Measurements from ENCODE around the gene UGT1A3. TPM values are rescaled to one million over a fixed set of nuclear protein-coding genes. Genes with fewer than 3 reads are reported as not detected.

UGT1A3 gene
- total RNA-seq, 2 experiments from 2014 or later = not detected

DNA sequence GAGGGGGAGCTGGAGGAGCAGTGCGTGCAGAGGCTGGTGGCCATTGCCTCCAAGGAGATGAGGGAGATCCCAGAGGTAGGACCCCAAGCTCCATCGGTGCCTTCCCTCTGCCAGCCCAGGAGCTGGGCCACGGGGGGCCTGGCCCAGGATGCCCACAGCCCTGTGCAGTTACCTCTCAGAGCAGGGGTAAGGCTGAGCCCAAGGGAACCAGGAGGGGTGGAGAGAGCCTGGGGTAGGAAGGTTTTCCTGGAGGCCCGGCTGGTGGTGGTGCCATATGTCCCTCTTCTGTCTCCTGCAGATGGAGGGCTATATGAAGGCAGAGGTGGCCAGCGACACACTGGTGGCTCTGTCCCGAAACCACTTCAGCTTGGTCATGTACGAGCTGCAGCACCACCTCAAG lies 60.7 kb downstream of the UGT1A3 start:
- Mint-ChIP-seq H3K9me3 (no peaks in the 10 kb centered on the region), H3K4me3 (no peak overlapping the region), H3K27ac (no peak overlapping the region), H3K4me1 (ENCODE audit: low read depth) (no peaks in the 10 kb centered on the region), H3K36me3 (ENCODE audit: low read depth) (no peaks in the 10 kb centered on the region), H3K27me3 (peaks cover 12% of the 10 kb centered on the region)
- Histone ChIP-seq H3K36me3 (ENCODE audit: insufficient read depth, low read length) (no peaks in the 10 kb centered on the region), H3K4me3 (ENCODE audit: low read length) (no peak overlapping the region), H3K27ac (ENCODE audit: low read depth in 1 of 2, low read length in 2 of 2) (no peak overlapping the region), H3K4me1 (ENCODE audit: insufficient read depth, low read length) (no peaks in the 10 kb centered on the region), H3K27me3 (ENCODE audit: control insufficient read depth in 1 of 2, insufficient read depth in 2 of 2, low read length in 2 of 2) (peaks cover 0 to 5% of the 10 kb centered on the region in 2 experiments), H3K9me3 (ENCODE audit: control insufficient read depth in 1 of 2, insufficient read depth in 1 of 2, low read length in 2 of 2) (peaks cover 0 to 8% of the 10 kb centered on the region in 2 experiments)
- ChIA-PET CTCF (no interaction called here), POLR2A (no interaction called here)
- ATAC-seq (ENCODE audit: poor library complexity) (no peak), DNase-seq (no peak)
- intact Hi-C loops (cut with DNase I, micrococcal nuclease) = no loop called here
- TF ChIP-seq, protein P1, sequence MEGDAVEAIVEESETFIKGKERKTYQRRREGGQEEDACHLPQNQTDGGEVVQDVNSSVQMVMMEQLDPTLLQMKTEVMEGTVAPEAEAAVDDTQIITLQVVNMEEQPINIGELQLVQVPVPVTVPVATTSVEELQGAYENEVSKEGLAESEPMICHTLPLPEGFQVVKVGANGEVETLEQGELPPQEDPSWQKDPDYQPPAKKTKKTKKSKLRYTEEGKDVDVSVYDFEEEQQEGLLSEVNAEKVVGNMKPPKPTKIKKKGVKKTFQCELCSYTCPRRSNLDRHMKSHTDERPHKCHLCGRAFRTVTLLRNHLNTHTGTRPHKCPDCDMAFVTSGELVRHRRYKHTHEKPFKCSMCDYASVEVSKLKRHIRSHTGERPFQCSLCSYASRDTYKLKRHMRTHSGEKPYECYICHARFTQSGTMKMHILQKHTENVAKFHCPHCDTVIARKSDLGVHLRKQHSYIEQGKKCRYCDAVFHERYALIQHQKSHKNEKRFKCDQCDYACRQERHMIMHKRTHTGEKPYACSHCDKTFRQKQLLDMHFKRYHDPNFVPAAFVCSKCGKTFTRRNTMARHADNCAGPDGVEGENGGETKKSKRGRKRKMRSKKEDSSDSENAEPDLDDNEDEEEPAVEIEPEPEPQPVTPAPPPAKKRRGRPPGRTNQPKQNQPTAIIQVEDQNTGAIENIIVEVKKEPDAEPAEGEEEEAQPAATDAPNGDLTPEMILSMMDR (IDR thresholded peaks at IDR 0.05) = no peak

DNA sequence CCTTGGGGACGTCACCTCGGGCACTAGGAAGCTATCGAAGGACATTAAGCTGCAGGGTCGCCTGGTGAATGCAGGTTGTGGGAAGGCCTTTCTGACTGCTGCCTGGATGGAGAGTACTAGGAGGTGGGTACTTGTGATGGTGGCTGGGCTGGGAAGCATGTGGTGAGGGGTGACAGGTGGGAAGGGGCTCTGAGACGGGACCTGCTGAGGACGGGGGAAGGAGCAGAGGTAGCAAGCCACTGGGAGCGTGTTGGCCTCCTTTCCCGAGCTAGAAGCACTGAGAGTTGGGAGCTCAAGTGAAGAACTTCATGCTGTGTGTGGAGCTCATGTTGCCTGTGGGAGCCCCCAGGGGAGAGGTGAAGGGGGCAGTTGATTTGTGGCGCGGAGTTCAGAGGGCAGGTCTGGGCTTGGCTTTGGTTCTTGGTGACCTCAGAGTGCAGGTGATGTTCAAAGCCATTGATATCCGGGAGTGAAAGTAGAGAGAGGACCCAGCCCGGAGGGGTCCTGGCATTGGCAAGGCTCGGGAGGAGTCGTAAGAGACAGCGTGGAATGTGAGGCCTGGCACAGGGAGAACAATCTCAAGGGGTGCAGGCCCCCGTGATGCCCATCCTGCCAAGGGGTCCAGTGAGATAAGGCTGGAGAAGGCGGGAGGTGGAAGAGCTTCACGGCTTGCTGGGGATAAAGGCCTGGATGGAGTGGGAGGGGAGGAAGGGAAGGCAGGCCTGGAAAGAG lies 62.5 kb downstream of the UGT1A3 start:
- Mint-ChIP-seq H3K36me3 (ENCODE audit: low read depth) (no peaks in the 10 kb centered on the region), H3K27ac (no peak overlapping the region), H3K27me3 (peaks cover 2% of the 10 kb centered on the region), H3K4me1 (ENCODE audit: low read depth) (no peaks in the 10 kb centered on the region), H3K9me3 (no peaks in the 10 kb centered on the region), H3K4me3 (no peak overlapping the region)
- Histone ChIP-seq H3K27me3 (ENCODE audit: control insufficient read depth in 1 of 2, insufficient read depth in 2 of 2, low read length in 2 of 2) (no peaks in the 10 kb centered on the region), H3K9me3 (ENCODE audit: control insufficient read depth in 1 of 2, insufficient read depth in 1 of 2, low read length in 2 of 2) (peaks cover 0 to 8% of the 10 kb centered on the region in 2 experiments), H3K4me3 (ENCODE audit: low read length) (no peak overlapping the region), H3K4me1 (ENCODE audit: insufficient read depth, low read length) (no peaks in the 10 kb centered on the region), H3K36me3 (ENCODE audit: insufficient read depth, low read length) (no peaks in the 10 kb centered on the region), H3K27ac (ENCODE audit: low read depth in 1 of 2, low read length in 2 of 2) (no peak overlapping the region)
- DNase-seq = no peak
- POLR2A ChIA-PET = no interaction called here
- CTCF ChIA-PET = no interaction called here
- TF ChIP-seq, protein P1 (IDR thresholded peaks at IDR 0.05) = no peak
- intact Hi-C loops (cut with DNase I, micrococcal nuclease) = no loop called here
- ATAC-seq (ENCODE audit: poor library complexity) = no peak

DNA sequence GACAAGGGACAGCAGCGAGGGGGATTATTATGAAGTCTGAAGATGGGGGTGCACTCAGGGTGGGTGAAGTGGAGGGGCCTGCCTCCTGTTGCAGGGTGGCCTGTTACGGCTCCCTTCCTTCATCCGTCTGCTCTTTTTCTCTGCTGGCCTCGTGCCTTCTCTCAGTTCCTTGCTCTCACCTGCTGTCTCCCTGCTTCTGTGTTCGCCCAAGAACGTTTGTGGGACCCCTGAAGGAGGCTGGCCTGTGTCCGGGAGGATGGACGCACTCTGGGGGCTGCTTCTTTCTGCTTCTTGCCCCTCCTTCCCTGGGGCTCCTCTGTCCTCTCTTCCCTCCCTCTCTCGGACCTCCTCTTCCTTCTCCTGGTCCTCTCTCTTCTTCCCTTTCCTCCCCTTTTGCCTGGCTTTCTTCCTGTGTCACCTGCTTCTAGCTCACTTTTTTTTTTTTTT lies 63.1 kb downstream of the UGT1A3 start:
- no peak overlapping the region for H3K27ac Mint-ChIP-seq

More for the DNA sequence above, 63.1 kb downstream of the UGT1A3 start:
- H3K27ac ChIP-seq (ENCODE audit: low read depth in 1 of 2, low read length in 2 of 2) = no peak overlapping the region
- Mint-ChIP-seq H3K9me3 (no peaks in the 10 kb centered on the region), H3K4me3 (no peak overlapping the region), H3K27me3 (no peaks in the 10 kb centered on the region), H3K36me3 (ENCODE audit: low read depth) (no peaks in the 10 kb centered on the region), H3K4me1 (ENCODE audit: low read depth) (no peaks in the 10 kb centered on the region)
- CTCF ChIA-PET = no interaction called here
- TF ChIP-seq, protein P1 (IDR thresholded peaks at IDR 0.05) = no peak
- ATAC-seq (ENCODE audit: poor library complexity) = no peak
- no peaks in the 10 kb centered on the region for H3K4me1 ChIP-seq (ENCODE audit: insufficient read depth, low read length)
- POLR2A ChIA-PET = no interaction called here
- H3K27me3 ChIP-seq (ENCODE audit: control insufficient read depth in 1 of 2, insufficient read depth in 2 of 2, low read length in 2 of 2) = no peaks in the 10 kb centered on the region
- no peak overlapping the region for H3K4me3 ChIP-seq (ENCODE audit: low read length)
- no peak for DNase-seq
- intact Hi-C loops (cut with DNase I, micrococcal nuclease) = no loop called here
- H3K36me3 ChIP-seq (ENCODE audit: insufficient read depth, low read length) = no peaks in the 10 kb centered on the region
- H3K9me3 ChIP-seq (ENCODE audit: control insufficient read depth in 1 of 2, insufficient read depth in 1 of 2, low read length in 2 of 2) = peaks cover 0 to 8% of the 10 kb centered on the region in 2 experiments
